ENCODE results near the gene TM2D3. TPM values are rescaled to one million over a fixed set of nuclear protein-coding genes. Genes with fewer than 3 reads are reported as not detected.
A peak's percentile ranks its signal among the peaks of the same experiment; 100 is the strongest.

TM2D3 gene
- total RNA-seq, 1 experiment from 2014 or later: 23.1 TPM

DNA sequence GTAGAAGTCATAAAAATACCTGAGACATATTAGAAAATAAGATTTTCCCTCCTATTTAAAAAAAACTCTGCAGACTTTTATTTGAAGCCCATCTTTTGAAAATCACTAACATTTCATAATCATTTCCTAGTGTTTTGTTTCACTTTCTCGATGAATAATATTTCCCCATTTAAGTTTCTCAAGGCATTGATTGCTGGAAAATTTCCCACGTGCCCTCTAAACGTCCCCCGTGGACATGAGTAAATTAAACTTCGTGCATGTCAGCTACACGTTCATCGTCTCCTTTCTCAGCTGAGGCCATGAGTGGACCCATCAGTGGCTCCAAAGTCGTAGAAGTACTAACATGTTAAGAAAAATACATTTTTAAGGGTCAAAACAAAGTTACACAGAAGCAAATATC is 2.0 kb upstream of the TM2D3 start:
- TF ChIP-seq CREM (CRISPR knock-in tag; IDR thresholded peaks at IDR 0.05) (no peak), SOX15 (CRISPR knock-in tag; IDR thresholded peaks at IDR 0.05) (no peak), ZNF121 (CRISPR knock-in tag; IDR thresholded peaks at IDR 0.05) (no peak), RORB (CRISPR knock-in tag; IDR thresholded peaks at IDR 0.05) (no peak), FOXP1 (CRISPR knock-in tag; IDR thresholded peaks at IDR 0.05; ENCODE audit: borderline replicate concordance) (no peak), ZNF396 (CRISPR knock-in tag; IDR thresholded peaks at IDR 0.05; ENCODE audit: borderline replicate concordance) (no peak), SMAD4 (CRISPR knock-in tag; IDR thresholded peaks at IDR 0.05) (no peak), ZNF232 (CRISPR knock-in tag; IDR thresholded peaks at IDR 0.05) (no peak), KAT7 (CRISPR knock-in tag; IDR thresholded peaks at IDR 0.05; ENCODE audit: borderline replicate concordance) (no peak), JAZF1 (CRISPR knock-in tag; IDR thresholded peaks at IDR 0.05) (no peak)
- TF ChIP-seq, protein P1, sequence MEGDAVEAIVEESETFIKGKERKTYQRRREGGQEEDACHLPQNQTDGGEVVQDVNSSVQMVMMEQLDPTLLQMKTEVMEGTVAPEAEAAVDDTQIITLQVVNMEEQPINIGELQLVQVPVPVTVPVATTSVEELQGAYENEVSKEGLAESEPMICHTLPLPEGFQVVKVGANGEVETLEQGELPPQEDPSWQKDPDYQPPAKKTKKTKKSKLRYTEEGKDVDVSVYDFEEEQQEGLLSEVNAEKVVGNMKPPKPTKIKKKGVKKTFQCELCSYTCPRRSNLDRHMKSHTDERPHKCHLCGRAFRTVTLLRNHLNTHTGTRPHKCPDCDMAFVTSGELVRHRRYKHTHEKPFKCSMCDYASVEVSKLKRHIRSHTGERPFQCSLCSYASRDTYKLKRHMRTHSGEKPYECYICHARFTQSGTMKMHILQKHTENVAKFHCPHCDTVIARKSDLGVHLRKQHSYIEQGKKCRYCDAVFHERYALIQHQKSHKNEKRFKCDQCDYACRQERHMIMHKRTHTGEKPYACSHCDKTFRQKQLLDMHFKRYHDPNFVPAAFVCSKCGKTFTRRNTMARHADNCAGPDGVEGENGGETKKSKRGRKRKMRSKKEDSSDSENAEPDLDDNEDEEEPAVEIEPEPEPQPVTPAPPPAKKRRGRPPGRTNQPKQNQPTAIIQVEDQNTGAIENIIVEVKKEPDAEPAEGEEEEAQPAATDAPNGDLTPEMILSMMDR (IDR thresholded peaks at IDR 0.05): no peak
- TF ChIP-seq, protein P2, sequence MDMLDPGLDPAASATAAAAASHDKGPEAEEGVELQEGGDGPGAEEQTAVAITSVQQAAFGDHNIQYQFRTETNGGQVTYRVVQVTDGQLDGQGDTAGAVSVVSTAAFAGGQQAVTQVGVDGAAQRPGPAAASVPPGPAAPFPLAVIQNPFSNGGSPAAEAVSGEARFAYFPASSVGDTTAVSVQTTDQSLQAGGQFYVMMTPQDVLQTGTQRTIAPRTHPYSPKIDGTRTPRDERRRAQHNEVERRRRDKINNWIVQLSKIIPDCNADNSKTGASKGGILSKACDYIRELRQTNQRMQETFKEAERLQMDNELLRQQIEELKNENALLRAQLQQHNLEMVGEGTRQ (CRISPR knock-in tag; IDR thresholded peaks at IDR 0.05): no peak
- TF ChIP-seq, protein P3, sequence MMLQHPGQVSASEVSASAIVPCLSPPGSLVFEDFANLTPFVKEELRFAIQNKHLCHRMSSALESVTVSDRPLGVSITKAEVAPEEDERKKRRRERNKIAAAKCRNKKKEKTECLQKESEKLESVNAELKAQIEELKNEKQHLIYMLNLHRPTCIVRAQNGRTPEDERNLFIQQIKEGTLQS (CRISPR knock-in tag; conservative IDR thresholded peaks at IDR 0.05): no peak
- TF ChIP-seq, protein P4, sequence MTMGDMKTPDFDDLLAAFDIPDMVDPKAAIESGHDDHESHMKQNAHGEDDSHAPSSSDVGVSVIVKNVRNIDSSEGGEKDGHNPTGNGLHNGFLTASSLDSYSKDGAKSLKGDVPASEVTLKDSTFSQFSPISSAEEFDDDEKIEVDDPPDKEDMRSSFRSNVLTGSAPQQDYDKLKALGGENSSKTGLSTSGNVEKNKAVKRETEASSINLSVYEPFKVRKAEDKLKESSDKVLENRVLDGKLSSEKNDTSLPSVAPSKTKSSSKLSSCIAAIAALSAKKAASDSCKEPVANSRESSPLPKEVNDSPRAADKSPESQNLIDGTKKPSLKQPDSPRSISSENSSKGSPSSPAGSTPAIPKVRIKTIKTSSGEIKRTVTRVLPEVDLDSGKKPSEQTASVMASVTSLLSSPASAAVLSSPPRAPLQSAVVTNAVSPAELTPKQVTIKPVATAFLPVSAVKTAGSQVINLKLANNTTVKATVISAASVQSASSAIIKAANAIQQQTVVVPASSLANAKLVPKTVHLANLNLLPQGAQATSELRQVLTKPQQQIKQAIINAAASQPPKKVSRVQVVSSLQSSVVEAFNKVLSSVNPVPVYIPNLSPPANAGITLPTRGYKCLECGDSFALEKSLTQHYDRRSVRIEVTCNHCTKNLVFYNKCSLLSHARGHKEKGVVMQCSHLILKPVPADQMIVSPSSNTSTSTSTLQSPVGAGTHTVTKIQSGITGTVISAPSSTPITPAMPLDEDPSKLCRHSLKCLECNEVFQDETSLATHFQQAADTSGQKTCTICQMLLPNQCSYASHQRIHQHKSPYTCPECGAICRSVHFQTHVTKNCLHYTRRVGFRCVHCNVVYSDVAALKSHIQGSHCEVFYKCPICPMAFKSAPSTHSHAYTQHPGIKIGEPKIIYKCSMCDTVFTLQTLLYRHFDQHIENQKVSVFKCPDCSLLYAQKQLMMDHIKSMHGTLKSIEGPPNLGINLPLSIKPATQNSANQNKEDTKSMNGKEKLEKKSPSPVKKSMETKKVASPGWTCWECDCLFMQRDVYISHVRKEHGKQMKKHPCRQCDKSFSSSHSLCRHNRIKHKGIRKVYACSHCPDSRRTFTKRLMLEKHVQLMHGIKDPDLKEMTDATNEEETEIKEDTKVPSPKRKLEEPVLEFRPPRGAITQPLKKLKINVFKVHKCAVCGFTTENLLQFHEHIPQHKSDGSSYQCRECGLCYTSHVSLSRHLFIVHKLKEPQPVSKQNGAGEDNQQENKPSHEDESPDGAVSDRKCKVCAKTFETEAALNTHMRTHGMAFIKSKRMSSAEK (CRISPR knock-in tag; IDR thresholded peaks at IDR 0.05; ENCODE audit: borderline replicate concordance): no peak
- TF ChIP-seq, protein P5, sequence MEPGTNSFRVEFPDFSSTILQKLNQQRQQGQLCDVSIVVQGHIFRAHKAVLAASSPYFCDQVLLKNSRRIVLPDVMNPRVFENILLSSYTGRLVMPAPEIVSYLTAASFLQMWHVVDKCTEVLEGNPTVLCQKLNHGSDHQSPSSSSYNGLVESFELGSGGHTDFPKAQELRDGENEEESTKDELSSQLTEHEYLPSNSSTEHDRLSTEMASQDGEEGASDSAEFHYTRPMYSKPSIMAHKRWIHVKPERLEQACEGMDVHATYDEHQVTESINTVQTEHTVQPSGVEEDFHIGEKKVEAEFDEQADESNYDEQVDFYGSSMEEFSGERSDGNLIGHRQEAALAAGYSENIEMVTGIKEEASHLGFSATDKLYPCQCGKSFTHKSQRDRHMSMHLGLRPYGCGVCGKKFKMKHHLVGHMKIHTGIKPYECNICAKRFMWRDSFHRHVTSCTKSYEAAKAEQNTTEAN (CRISPR knock-in tag; IDR thresholded peaks at IDR 0.05): no peak
- TF ChIP-seq, protein P6, sequence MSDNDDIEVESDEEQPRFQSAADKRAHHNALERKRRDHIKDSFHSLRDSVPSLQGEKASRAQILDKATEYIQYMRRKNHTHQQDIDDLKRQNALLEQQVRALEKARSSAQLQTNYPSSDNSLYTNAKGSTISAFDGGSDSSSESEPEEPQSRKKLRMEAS (CRISPR knock-in tag; IDR thresholded peaks at IDR 0.05): no peak
- ATAC-seq (no peak), DNase-seq (ENCODE audit: low spot score) (no peak)
- H3K4me3 Mint-ChIP-seq: peak overlapping the region; percentile 29; the same call in 1 of the 2 replicates
- H3K4me1 Mint-ChIP-seq: peaks cover 11% of the 10 kb centered on the region
- ChIA-PET CTCF (interaction anchor here (1.1 to 2.0 kb wide), 8 partner anchors 12 to 365 kb away, joined by 3 to 15 read pairs (median 4); partner anchors contain the start of gene SNRPA1), POLR2A (interaction anchor here (1.0 to 1.6 kb wide), 2 partner anchors 69 to 359 kb away, joined by 3 read pairs; partner anchors contain the start of gene SNRPA1)
- peaks cover 7% of the 10 kb centered on the region for H3K36me3 Mint-ChIP-seq
- no peaks in the 10 kb centered on the region for H3K27me3 Mint-ChIP-seq (ENCODE audit: low read depth)
- H3K9me3 Mint-ChIP-seq: no peaks in the 10 kb centered on the region
- no peak overlapping the region for H3K27ac Mint-ChIP-seq

Measured in WTC11 (cell line).